ENCODE results near the gene BHLHA15.
A peak's percentile ranks its signal among the peaks of the same experiment; 100 is the strongest.

The BHLHA15 gene

GRCh38 chr7:98187138-98187502 lies 24.1 kb upstream of the BHLHA15 start:
- DNase-seq (ENCODE audit: low read depth): no peak

GRCh38 chr7:98189559-98189958 lies 21.7 kb upstream of the BHLHA15 start:
- no peak for DNase-seq (ENCODE audit: low read depth)

GRCh38 chr7:98191668-98192431 lies 19.4 kb upstream of the BHLHA15 start:
- DNase-seq (ENCODE audit: low read depth): no peak

GRCh38 chr7:98192781-98193457 lies 18.3 kb upstream of the BHLHA15 start:
- DNase-seq (ENCODE audit: low read depth): no peak

- no peak for DNase-seq (ENCODE audit: low read depth)
These were observed 17.6 kb upstream of the BHLHA15 start for GRCh38 chr7:98193474-98194180.

- DNase-seq (ENCODE audit: low read depth): no peak
These were observed 17.1 kb upstream of the BHLHA15 start for GRCh38 chr7:98194186-98194585.

GRCh38 chr7:98194672-98195457 lies 16.4 kb upstream of the BHLHA15 start:
- no peak for DNase-seq (ENCODE audit: low read depth)

GRCh38 chr7:98196706-98197605 lies 14.3 kb upstream of the BHLHA15 start:
- no peak for DNase-seq (ENCODE audit: low read depth)

- no peak for DNase-seq (ENCODE audit: low read depth)
These were observed 12.1 kb upstream of the BHLHA15 start for GRCh38 chr7:98199131-98199530.

- no peak for DNase-seq (ENCODE audit: low read depth)
These were observed 10.9 kb upstream of the BHLHA15 start for GRCh38 chr7:98200364-98200763.

GRCh38 chr7:98202367-98203195 lies 8.7 kb upstream of the BHLHA15 start:
- peak; percentile 61 for DNase-seq (ENCODE audit: low read depth)

GRCh38 chr7:98203261-98203963 lies 7.8 kb upstream of the BHLHA15 start:
- DNase-seq (ENCODE audit: low read depth): no peak

GRCh38 chr7:98203964-98204605 lies 7.2 kb upstream of the BHLHA15 start:
- no peak for DNase-seq (ENCODE audit: low read depth)

GRCh38 chr7:98204670-98205069 lies 6.6 kb upstream of the BHLHA15 start:
- DNase-seq (ENCODE audit: low read depth): no peak

- DNase-seq (ENCODE audit: low read depth): no peak
These were observed 5.9 kb upstream of the BHLHA15 start for GRCh38 chr7:98205162-98205845.

- no peak for DNase-seq (ENCODE audit: low read depth)
These were observed 4.5 kb upstream of the BHLHA15 start for GRCh38 chr7:98206451-98207330.

- no peak for DNase-seq (ENCODE audit: low read depth)
These were observed 1.9 kb upstream of the BHLHA15 start for GRCh38 chr7:98209166-98209920.
